ENCODE results near the gene SP140.

- no peak for TF ChIP-seq POLR2A (IDR thresholded peaks at IDR 0.05)
- TF ChIP-seq CTCF (IDR thresholded peaks at IDR 0.05 in 8 of 11, conservative IDR thresholded peaks at IDR 0.05 in 3 of 11) = no peak
Observed at GRCh38 chr2:230305416-230306275, 80.1 kb downstream of the SP140 start.

Measured in spleen (tissue), 7 donors.